NCI-H2196 (cell line): ENCODE measurements around the gene NSD1.

Experiments
- DNase-seq: peaks from one replicate; lab custom pipeline; 2025; ENCODE audit not compliant: unreplicated experiment; lab: John Stamatoyannopoulos, UW

NSD1 gene, protein sequence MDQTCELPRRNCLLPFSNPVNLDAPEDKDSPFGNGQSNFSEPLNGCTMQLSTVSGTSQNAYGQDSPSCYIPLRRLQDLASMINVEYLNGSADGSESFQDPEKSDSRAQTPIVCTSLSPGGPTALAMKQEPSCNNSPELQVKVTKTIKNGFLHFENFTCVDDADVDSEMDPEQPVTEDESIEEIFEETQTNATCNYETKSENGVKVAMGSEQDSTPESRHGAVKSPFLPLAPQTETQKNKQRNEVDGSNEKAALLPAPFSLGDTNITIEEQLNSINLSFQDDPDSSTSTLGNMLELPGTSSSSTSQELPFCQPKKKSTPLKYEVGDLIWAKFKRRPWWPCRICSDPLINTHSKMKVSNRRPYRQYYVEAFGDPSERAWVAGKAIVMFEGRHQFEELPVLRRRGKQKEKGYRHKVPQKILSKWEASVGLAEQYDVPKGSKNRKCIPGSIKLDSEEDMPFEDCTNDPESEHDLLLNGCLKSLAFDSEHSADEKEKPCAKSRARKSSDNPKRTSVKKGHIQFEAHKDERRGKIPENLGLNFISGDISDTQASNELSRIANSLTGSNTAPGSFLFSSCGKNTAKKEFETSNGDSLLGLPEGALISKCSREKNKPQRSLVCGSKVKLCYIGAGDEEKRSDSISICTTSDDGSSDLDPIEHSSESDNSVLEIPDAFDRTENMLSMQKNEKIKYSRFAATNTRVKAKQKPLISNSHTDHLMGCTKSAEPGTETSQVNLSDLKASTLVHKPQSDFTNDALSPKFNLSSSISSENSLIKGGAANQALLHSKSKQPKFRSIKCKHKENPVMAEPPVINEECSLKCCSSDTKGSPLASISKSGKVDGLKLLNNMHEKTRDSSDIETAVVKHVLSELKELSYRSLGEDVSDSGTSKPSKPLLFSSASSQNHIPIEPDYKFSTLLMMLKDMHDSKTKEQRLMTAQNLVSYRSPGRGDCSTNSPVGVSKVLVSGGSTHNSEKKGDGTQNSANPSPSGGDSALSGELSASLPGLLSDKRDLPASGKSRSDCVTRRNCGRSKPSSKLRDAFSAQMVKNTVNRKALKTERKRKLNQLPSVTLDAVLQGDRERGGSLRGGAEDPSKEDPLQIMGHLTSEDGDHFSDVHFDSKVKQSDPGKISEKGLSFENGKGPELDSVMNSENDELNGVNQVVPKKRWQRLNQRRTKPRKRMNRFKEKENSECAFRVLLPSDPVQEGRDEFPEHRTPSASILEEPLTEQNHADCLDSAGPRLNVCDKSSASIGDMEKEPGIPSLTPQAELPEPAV (N-terminal part only)

GRCh38 chr5:177133096-177133852 lies at the start of gene NSD1:
Gene NSD1, plus strand, starts transcription at chr5:177133773. Its CDS starts 1,331 bp downstream, at chr5:177135104.
- peak; percentile 84 for DNase-seq

DNA sequence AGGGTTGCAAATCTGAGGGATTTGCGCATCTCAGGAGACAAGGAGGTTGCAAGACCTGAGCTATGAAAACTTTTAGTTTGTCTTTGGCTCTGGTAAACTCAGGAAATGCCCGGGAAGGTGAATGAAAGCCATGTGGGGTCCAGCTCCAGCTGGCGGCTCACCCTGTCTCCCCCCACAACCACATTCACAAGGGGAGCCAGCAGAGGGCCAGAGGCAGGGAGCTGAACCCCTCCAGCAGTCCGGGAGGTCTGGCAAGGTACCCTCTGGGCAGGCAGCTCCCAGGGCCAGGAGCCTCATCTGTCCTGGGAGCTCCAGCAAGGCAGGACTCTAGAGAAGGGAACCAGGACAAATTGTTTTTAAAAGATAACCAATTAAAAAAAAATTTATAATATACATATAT lies 49.4 kb upstream of the NSD1 start:
- DNase-seq: no peak

- DNase-seq: no peak
Measured at GRCh38 chr5:177085985-177086653, 47.5 kb upstream of the NSD1 start.

- DNase-seq: peak; percentile 68
Measured at GRCh38 chr5:177086654-177087397, 46.7 kb upstream of the NSD1 start, which contains the start of gene FGFR4. Gene FGFR4, plus strand, starts transcription at chr5:177086915. Its CDS starts 2,688 bp downstream, at chr5:177089603.

- no peak for DNase-seq
Measured at GRCh38 chr5:177087398-177088005, 46.1 kb upstream of the NSD1 start.

DNA sequence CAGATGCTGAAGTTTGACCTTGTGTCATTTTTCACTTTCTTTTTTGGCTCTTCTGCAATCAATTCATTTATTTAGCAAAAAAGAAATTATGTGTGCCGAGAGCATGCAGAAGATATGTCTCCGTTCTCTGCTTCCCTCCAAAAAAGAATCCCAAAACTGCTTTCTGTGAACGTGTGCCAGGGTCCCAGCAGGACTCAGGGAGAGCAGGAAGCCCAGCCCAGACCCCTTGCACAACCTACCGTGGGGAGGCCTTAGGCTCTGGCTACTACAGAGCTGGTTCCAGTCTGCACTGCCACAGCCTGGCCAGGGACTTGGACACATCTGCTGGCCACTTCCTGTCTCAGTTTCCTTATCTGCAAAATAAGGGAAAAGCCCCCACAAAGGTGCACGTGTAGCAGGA lies 44.4 kb upstream of the NSD1 start:
- no peak for DNase-seq

GRCh38 chr5:177089825-177090641 lies 43.5 kb upstream of the NSD1 start:
- DNase-seq: no peak

- no peak for DNase-seq
Measured at GRCh38 chr5:177090813-177091212, 42.8 kb upstream of the NSD1 start.

DNA sequence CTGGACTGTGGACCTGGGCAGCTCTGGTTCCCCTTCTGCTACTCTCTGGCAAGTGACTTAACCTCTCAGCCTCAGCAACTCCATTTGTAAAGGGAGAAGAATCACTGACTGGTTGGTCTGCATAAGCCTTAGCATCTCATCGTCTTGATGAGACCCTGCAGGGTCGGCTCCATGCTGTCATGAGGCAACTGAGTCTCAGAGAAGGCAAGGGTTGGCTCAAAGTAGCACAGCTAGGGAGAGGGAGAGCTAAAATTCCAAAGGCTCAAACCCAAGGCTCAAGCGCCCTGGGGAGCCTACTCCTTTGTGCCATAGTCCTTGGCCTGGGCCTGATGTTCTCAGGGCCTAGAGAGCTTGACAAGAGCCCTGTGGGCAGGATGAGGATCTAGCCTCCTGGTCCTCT lies 42.3 kb upstream of the NSD1 start:
- DNase-seq: no peak

DNA sequence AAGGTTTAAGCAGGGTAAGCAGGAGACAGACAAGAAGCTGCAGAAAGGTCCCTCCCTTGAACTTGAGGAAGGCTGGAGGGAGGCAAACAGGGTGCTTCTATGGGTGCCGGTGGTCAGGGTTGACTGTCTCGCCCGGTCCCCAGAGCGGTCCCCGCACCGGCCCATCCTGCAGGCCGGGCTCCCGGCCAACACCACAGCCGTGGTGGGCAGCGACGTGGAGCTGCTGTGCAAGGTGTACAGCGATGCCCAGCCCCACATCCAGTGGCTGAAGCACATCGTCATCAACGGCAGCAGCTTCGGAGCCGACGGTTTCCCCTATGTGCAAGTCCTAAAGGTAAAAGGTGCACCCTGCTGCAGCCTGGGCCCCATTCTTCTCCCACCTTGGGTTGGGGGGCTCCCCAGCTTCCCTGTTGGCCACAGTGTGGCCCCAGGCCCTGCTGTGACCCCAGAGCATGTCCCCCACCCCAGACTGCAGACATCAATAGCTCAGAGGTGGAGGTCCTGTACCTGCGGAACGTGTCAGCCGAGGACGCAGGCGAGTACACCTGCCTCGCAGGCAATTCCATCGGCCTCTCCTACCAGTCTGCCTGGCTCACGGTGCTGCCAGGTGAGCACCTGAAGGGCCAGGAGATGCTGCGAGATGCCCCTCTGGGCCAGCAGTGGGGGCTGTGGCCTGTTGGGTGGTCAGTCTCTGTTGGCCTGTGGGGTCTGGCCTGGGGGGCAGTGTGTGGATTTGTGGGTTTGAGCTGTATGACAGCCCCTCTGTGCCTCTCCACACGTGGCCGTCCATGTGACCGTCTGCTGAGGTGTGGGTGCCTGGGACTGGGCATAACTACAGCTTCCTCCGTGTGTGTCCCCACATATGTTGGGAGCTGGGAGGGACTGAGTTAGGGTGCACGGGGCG lies 41.1 kb upstream of the NSD1 start:
- DNase-seq: no peak

- DNase-seq: no peak
Measured at GRCh38 chr5:177093082-177093712, 40.4 kb upstream of the NSD1 start.

GRCh38 chr5:177093803-177094202 lies 39.8 kb upstream of the NSD1 start:
- no peak for DNase-seq

GRCh38 chr5:177094224-177095087 lies 39.1 kb upstream of the NSD1 start:
- no peak for DNase-seq

GRCh38 chr5:177095088-177095669 lies 38.4 kb upstream of the NSD1 start:
- no peak for DNase-seq
